ENCODE results near the gene CA11.
"Not testable (repeated sequence)": the region's sequence is repeated elsewhere in the genome, so short reads cannot be mapped to it uniquely, and the experiment has no call there.

CA11 gene

DNA sequence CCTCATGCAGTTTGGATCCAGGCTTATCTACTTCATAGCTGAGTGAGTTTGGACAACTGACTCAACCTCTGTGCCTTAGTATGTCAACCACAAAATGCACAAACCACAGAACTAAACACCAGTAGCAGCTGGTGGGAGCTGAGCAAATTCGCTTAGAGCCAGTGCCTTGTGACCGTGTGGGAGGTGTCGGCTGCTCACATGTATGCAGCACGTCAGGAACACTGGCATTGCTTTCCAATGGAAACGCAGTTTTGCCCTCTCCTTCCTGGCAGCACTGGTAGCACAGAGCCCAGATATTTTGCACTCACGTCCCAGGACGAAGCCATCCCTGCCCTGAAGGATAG, 35.1 kb upstream of the CA11 start:
- TF ChIP-seq, protein P1, sequence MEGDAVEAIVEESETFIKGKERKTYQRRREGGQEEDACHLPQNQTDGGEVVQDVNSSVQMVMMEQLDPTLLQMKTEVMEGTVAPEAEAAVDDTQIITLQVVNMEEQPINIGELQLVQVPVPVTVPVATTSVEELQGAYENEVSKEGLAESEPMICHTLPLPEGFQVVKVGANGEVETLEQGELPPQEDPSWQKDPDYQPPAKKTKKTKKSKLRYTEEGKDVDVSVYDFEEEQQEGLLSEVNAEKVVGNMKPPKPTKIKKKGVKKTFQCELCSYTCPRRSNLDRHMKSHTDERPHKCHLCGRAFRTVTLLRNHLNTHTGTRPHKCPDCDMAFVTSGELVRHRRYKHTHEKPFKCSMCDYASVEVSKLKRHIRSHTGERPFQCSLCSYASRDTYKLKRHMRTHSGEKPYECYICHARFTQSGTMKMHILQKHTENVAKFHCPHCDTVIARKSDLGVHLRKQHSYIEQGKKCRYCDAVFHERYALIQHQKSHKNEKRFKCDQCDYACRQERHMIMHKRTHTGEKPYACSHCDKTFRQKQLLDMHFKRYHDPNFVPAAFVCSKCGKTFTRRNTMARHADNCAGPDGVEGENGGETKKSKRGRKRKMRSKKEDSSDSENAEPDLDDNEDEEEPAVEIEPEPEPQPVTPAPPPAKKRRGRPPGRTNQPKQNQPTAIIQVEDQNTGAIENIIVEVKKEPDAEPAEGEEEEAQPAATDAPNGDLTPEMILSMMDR (IDR thresholded peaks at IDR 0.05; ENCODE audit: low read depth, low read length, missing control alignments): no peak
- no peak overlapping the region for H3K4me3 ChIP-seq (ENCODE audit: low read depth, low read length)
- no peak for DNase-seq (ENCODE audit: low read depth)

DNA sequence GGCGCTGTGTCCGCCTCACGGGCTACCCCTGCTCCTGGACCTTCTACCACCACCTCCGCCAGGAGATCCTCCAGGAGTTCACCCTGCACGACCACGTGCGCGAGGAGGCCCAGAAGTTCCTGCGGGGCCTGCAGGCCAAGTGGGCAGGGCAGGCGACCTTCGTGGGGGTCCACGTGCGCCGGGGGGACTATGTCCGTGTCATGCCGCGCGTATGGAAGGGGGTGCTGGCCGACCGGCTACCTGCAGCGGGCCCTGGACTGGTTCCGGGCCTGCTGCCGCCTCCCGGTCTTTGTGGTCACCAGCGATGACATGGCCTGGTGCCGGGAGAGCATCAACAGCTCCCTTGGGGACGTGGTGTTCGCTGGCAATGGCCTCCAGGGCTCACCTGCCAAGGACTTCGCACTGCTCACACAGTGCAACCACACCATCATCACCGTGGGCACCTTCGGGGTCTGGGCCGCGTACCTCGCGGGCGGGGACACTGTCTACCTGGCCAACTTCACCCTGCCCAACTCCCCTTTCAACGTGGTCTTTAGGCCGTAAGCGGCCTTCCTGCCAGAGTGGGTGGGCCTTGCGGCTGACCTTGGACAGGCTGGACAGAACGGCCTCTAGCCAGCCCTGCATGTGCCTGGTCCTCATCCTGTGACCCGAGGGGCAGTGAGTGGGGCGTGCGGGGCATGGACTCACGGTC, 34.6 kb upstream of the CA11 start:
- no peak overlapping the region for H3K4me3 ChIP-seq (ENCODE audit: low read depth, low read length)
- TF ChIP-seq, protein P1 (IDR thresholded peaks at IDR 0.05; ENCODE audit: low read depth, low read length, missing control alignments): no peak
- no peak for DNase-seq (ENCODE audit: low read depth)

DNA sequence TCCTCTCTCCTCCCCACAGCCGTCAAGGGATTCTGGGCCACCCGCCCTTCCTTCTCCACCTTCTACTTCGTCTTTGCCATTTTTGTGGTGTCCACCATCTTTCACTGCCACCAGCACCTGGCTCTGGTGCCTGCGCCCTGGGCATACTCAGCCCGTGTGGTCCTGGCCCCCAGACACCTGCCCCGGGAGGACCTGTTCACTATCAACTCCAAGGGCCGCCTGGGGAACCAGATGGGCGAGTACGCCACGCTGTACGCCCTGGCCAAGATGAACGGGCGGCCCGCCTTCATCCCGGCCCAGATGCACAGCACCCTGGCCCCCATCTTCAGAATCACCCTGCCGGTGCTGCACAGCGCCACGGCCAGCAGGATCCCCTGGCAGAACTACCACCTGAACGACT, 34.0 kb upstream of the CA11 start:
- not testable (repeated sequence) for DNase-seq (ENCODE audit: low read depth); H3K4me3 ChIP-seq (ENCODE audit: low read depth, low read length)

DNA sequence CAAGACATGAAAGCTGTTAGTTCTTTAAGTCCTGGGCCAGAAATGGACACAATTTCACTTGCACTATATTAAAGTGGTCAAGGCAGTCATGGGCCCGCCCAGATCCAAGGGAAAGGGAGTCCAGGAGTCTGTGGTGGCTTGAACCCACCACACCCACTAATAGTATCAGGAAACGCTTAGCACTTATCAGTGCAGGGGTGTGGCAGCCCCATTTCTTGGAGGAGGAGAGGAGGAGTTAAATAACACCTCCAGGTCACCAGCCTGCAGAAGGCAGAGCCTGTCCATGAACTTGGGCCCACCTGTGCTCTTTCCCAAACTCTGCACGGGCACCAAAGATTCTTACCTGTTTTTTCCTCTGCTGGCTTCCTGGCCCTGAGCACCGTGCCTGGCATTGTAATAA, 32.2 kb upstream of the CA11 start:
- TF ChIP-seq, protein P1 (IDR thresholded peaks at IDR 0.05; ENCODE audit: low read depth, low read length, missing control alignments): no peak
- no peak overlapping the region for H3K4me3 ChIP-seq (ENCODE audit: low read depth, low read length)
- no peak for DNase-seq (ENCODE audit: low read depth)

DNA sequence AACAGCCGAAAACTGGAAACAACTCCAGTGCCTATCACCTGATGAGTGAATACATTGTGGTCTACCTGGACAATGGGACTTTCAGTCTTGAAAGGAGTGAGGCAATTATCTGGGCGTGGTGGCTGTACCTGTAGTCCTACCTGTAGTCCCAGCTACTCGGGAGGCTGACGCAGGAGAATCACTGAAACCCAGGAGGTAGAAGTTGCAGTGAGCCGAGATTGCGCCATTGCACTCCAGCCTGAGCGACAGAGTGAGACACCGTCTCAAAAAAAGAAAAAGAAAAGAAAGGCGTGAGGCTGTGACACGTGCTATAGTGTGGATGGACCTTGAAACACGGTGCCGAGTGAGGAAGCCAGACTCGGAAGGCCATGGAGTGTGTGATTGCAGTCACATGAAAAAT, 30.9 kb upstream of the CA11 start:
- no peak overlapping the region for H3K4me3 ChIP-seq (ENCODE audit: low read depth, low read length)
- TF ChIP-seq, protein P1 (IDR thresholded peaks at IDR 0.05; ENCODE audit: low read depth, low read length, missing control alignments): no peak
- DNase-seq (ENCODE audit: low read depth): no peak

DNA sequence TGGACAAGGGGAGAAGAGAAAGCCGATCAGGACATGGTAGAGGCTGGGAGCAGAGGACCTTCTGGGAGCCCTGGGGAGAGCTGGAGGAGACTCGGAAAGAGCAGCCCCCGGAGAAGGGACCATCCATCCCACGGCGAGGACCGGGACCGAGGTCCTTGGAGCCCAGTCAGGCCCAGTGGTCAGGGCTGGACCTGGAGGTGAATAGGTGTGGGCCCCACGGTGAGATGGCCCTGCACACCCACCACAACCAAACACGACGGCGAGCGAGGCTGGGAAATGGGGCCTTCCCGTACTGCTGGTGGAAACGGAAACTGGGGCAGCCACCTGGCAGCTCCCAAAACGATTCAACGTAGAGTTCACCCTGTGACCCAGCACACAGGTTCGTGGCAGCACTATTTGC, 30.5 kb upstream of the CA11 start:
- TF ChIP-seq, protein P1 (IDR thresholded peaks at IDR 0.05; ENCODE audit: low read depth, low read length, missing control alignments): no peak
- no peak overlapping the region for H3K4me3 ChIP-seq (ENCODE audit: low read depth, low read length)
- no peak for DNase-seq (ENCODE audit: low read depth)

DNA sequence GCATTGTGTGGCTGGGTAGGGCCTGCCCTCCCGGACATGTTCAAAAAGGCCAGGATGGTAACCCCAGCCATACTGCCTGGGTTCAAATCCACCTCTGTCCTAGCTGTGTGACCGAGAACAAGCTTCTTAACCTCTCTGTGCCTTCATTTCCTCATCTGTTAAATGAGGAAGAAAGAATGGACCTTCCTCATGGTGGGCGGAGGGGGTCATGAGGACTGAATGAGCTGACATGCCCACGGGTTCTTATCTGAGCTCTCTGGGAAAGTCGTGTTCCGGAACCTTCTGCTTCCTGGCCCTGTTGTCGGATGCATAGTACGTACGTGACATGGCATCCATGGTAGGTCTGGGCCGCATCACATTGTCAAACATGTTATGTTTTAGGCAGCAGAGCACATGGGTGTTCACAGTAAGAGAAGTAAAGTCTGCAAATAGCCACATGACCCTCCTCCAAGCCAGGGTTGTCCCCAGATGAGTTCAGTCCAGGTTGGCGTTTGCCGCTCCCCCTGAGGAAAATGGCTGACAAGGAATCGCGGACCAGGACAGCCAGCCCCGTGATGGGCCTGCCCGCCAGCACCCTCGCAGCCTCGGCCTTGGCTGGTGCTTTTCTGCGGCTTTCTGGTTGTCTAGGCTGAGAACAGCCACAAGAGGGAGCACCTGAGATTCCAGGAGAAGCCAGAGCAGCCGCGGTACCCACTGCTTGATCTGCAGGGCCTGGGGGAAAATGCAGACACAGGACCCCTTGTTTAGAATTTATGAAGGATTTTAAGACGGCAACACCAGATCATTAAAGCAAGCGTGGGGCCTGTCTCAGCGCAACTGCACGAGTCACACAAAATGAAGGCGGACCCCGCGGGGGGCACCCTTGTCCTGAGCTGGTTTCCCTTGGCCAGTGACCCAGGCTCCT, 29.2 kb upstream of the CA11 start:
- DNase-seq (ENCODE audit: low read depth): peak; percentile 24
- TF ChIP-seq, protein P1 (IDR thresholded peaks at IDR 0.05; ENCODE audit: low read depth, low read length, missing control alignments): peak; percentile 88
- H3K4me3 ChIP-seq (ENCODE audit: low read depth, low read length): no peak overlapping the region

All from GM12864 (cell line).